Neural crest cell (in vitro differentiated cells): ENCODE measurements around the gene MAK. TPM values are rescaled to one million over a fixed set of nuclear protein-coding genes. Genes with fewer than 3 reads are reported as not detected.
"Not testable (repeated sequence)": the region's sequence is repeated elsewhere in the genome, so short reads cannot be mapped to it uniquely, and the experiment has no call there.

ENCODE experiments used
- DNase-seq: peaks from one replicate; pipeline ENCODE4 v3.0.0; 2021; ENCODE audit warnings: low read depth, mixed read lengths, low spot score
- H3K27ac Mint-ChIP-seq: one replicate; pipeline ENCODE4 v1.8.0; 2021; ENCODE audit warnings: mild to moderate bottlenecking, mixed read lengths; ENCODE audit not compliant: unreplicated experiment
- H3K27me3 Mint-ChIP-seq: 2 replicates; pipeline ENCODE4 v1.8.0; 2021; ENCODE audit warnings: low read depth, mild to moderate bottlenecking, mixed read lengths
- H3K36me3 Mint-ChIP-seq: 2 replicates; pipeline ENCODE4 v1.8.0; 2021; ENCODE audit warnings: low read depth, mild to moderate bottlenecking, mixed read lengths
- H3K4me1 Mint-ChIP-seq: 2 replicates; pipeline ENCODE4 v1.8.0; 2021; ENCODE audit warnings: mixed read lengths
- H3K4me3 Mint-ChIP-seq: one replicate; pipeline ENCODE4 v1.8.0; 2021; ENCODE audit warnings: mild to moderate bottlenecking, mixed read lengths
- H3K9me3 Mint-ChIP-seq: 2 replicates; pipeline ENCODE4 v1.8.0; 2021; ENCODE audit warnings: mixed read lengths
- CTCF ChIP-seq: fragments of 200-600 bp; sonication (generic); conservative IDR thresholded peaks from 2 replicates; pipeline ENCODE4 v1.5.0; 2021; ENCODE audit warnings: antibody characterized with exemption, mild to moderate bottlenecking
- total RNA-seq: library from RNA; stranded (reverse); gene quantifications from 2 replicates; pipeline ENCODE4 v1.2.1, GENCODE V29; 2021

The MAK gene
- total RNA-seq, 1 donor from 2014 or later: 0.93 TPM

- Mint-ChIP-seq H3K9me3 (peaks cover 2% of the 10 kb centered on the region), H3K36me3 (peaks cover 10% of the 10 kb centered on the region), H3K27me3 (no peaks in the 10 kb centered on the region), H3K4me1 (peaks cover 38% of the 10 kb centered on the region), H3K4me3 (peak within 1 kb of the TSS; percentile 98), H3K27ac (peak within 1 kb of the TSS; percentile 97)
- DNase-seq: peak; percentile 93
- TF ChIP-seq CTCF: no peak
These were observed 115.3 kb downstream of the MAK start, which contains the start of gene TMEM14C for GRCh38 chr6:10722820-10723566. TSS of gene TMEM14C (plus strand) at chr6:10723070. CDS start at chr6:10724614, 1,544 bp downstream.

GRCh38 chr6:10722570-10722819, 115.8 kb downstream of the MAK start:
- Mint-ChIP-seq H3K4me1 (peaks cover 38% of the 10 kb centered on the region), H3K36me3 (peaks cover 7% of the 10 kb centered on the region)

GRCh38 chr6:10721850-10722569, 116.3 kb downstream of the MAK start:
- TF ChIP-seq CTCF: no peak
- DNase-seq: no peak
- H3K4me3 Mint-ChIP-seq: peak overlapping the region; percentile 98
- no peaks in the 10 kb centered on the region for H3K27me3 Mint-ChIP-seq
- H3K9me3 Mint-ChIP-seq: peaks cover 2% of the 10 kb centered on the region
- peak overlapping the region; percentile 68 for H3K27ac Mint-ChIP-seq
- H3K36me3 Mint-ChIP-seq: peaks cover 4% of the 10 kb centered on the region
- peaks cover 38% of the 10 kb centered on the region for H3K4me1 Mint-ChIP-seq

More at GRCh38 chr6:10722570-10722819, 115.8 kb downstream of the MAK start:
- Mint-ChIP-seq H3K9me3 (peaks cover 2% of the 10 kb centered on the region), H3K4me3 (peak overlapping the region; percentile 98), H3K27me3 (no peaks in the 10 kb centered on the region), H3K27ac (peak overlapping the region; percentile 97)
- no peak for DNase-seq
- TF ChIP-seq CTCF: no peak

- Mint-ChIP-seq H3K4me3 (peak overlapping the region; percentile 98), H3K4me1 (peaks cover 38% of the 10 kb centered on the region), H3K27ac (peak overlapping the region; percentile 68)
- H3K27me3 Mint-ChIP-seq, DNase-seq, H3K36me3 Mint-ChIP-seq, H3K9me3 Mint-ChIP-seq: not testable (repeated sequence)
These were observed 117.1 kb downstream of the MAK start for GRCh38 chr6:10720960-10721849.

GRCh38 chr6:10720265-10720959, 117.9 kb downstream of the MAK start:
- no peaks in the 10 kb centered on the region for H3K27me3 Mint-ChIP-seq
- peaks cover 34% of the 10 kb centered on the region for H3K4me1 Mint-ChIP-seq
- peaks cover 3% of the 10 kb centered on the region for H3K36me3 Mint-ChIP-seq
- no peak for TF ChIP-seq CTCF
- no peak for DNase-seq
- H3K4me3 Mint-ChIP-seq: no peak overlapping the region
- peaks cover 2% of the 10 kb centered on the region for H3K9me3 Mint-ChIP-seq
- H3K27ac Mint-ChIP-seq: no peak overlapping the region
